HepG2 (cell line): ENCODE data around the gene SFXN5. TPM values are rescaled to one million over a fixed set of nuclear protein-coding genes. Genes with fewer than 3 reads are reported as not detected.
A peak's percentile ranks its signal among the peaks of the same experiment; 100 is the strongest.

Experiments
- NR2F1 ChIP-seq, 2 experiments: fragments of 450-650 bp in 1 of 2; formaldehyde crosslinking in 1 of 2; IDR thresholded peaks; 2 replicates each; pipeline versions ENCODE4 v1.5.0 to v1.6.1; 2016 to 2020; ENCODE audit warnings: mild to moderate bottlenecking in 1 of 2, missing compliant biosample characterization in 1 of 2, missing genetic modification reagents in 1 of 2, moderate library complexity in 1 of 2
- ZKSCAN5 ChIP-seq: sonication (generic); formaldehyde crosslinking; IDR thresholded peaks from 2 replicates; pipeline ENCODE4 v1.5.1; 2020; ENCODE audit warnings: mild to moderate bottlenecking, missing genetic modification reagents
- ZNF557 ChIP-seq: sonication (generic); formaldehyde crosslinking; IDR thresholded peaks from 2 replicates; pipeline ENCODE4 v1.4.0; 2020; ENCODE audit warnings: missing genetic modification reagents
- ZNF564 ChIP-seq: sonication (generic); formaldehyde crosslinking; IDR thresholded peaks from 2 replicates; pipeline ENCODE4 v1.8.1; 2023; ENCODE audit warnings: mild to moderate bottlenecking, missing genetic modification reagents
- polyA plus RNA-seq, 8 experiments: library from polyadenylated mRNA; depleted of rRNA in 3 of 8; stranded (reverse) in 7 of 8; unstranded in 1 of 8; fragments of >200 nt; fragmentation: Illumina TruSeq in 4 of 8; extraction: Trizol in 4 of 8; gene quantifications; 2 replicates each; pipeline versions ENCODE4 v1.2.1 to v1.2.3, GENCODE V29; 2011 to 2016; ENCODE audit warnings: low read depth in 4 of 8, missing spikeins in 1 of 8, mixed read lengths in 1 of 8; ENCODE audit not compliant: insufficient read depth in 1 of 8
- total RNA-seq, 5 experiments: library from RNA; depleted of rRNA; stranded (reverse); fragments of >200 nt; fragmentation: Illumina TruSeq; extraction: Trizol; gene quantifications; 2 replicates each; pipeline ENCODE4 v1.2.3, GENCODE V29; 2016; ENCODE audit warnings: low read depth in 1 of 5
- TF ChIP-seq, protein P1 (sequence below), 2 experiments: sonication (generic) in 1 of 2; formaldehyde crosslinking in 1 of 2; IDR thresholded peaks; 2 replicates each; pipeline versions ENCODE4 v1.5.1 to v1.6.1; 2011 to 2020; ENCODE audit warnings: borderline replicate concordance in 1 of 2, low read depth in 1 of 2, low read length in 1 of 2, mild to moderate bottlenecking in 1 of 2, missing genetic modification reagents in 1 of 2, moderate library complexity in 1 of 2
- TF ChIP-seq, protein P2 (sequence below): sonication (generic); formaldehyde crosslinking; IDR thresholded peaks from 2 replicates; pipeline ENCODE4 v1.4.0; 2020; ENCODE audit warnings: missing genetic modification reagents, low read depth, mild to moderate bottlenecking, borderline replicate concordance
- TF ChIP-seq, protein P3 (sequence below): sonication (generic); formaldehyde crosslinking; conservative IDR thresholded peaks from 2 replicates; pipeline ENCODE4 v1.8.0; 2022; ENCODE audit warnings: missing genetic modification reagents
- TF ChIP-seq, protein P4 (sequence below): sonication (generic); formaldehyde crosslinking; IDR thresholded peaks from 2 replicates; pipeline ENCODE4 v1.8.1; 2023; ENCODE audit warnings: mild to moderate bottlenecking, missing genetic modification reagents
- TF ChIP-seq, protein P5 (sequence below): sonication (generic); formaldehyde crosslinking; IDR thresholded peaks from 2 replicates; pipeline ENCODE4 v1.5.1; 2020; ENCODE audit warnings: mild to moderate bottlenecking, missing genetic modification reagents, moderate library complexity
- TF ChIP-seq, protein P6 (sequence below): sonication (generic); formaldehyde crosslinking; IDR thresholded peaks from 2 replicates; pipeline ENCODE4 v1.4.0; 2020; ENCODE audit warnings: mild to moderate bottlenecking, missing genetic modification reagents
- TF ChIP-seq, protein P7 (sequence below): sonication (generic); formaldehyde crosslinking; IDR thresholded peaks from 2 replicates; pipeline ENCODE4 v1.4.0; 2020; ENCODE audit warnings: missing genetic modification reagents
- TF ChIP-seq, protein P8 (sequence below): sonication (generic); formaldehyde crosslinking; conservative IDR thresholded peaks from 2 replicates; pipeline ENCODE4 v1.5.0; 2020; ENCODE audit warnings: missing genetic modification reagents

Gene SFXN5
- total and polyA plus RNA-seq, 2 of the 13 experiments (the other 11 are each of a cell fraction or from before 2014, with no cell fraction given): 34.9 to 37.4 TPM

DNA sequence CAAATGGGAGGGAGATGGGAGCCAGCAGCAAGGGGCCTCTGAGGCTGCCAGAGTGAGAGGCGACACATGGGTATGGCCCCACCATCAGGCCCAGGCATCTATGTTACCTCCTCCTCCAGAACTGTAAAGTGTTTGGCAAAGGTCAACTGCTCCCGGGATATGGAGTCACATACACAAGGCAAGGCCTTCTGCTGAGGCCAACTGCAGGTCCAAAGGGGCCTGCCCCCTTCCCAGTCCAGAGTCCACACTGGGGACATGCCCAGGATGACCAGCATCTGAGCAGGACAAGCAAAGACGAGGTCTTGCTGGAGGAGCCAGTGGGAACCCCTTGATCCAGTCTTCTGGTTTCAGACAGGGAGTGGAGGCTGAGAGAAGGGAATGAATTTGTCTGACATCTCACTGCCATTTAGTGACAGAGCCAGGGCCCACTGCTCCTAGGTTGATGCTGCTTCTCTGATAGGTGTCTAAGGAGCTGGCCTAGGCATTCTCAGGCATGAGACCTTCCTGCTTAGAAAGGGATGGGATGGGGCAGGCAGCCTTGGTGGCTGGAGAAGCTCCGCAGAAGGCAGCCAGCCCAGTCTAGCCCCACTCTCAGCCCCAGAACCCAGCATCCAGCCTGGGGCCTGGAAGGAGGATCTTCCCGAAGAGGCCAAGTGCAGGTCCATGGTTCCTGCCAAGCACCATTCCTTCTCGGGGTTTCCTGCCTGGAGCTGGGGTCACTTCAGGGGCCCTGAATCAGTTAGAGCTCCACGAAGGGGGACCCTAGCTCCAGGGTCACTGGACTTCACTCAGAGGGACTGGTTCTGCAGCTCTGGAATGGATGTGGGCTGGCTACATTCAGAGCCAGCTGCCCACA, 127.7 kb downstream of the SFXN5 start (continued):
- TF ChIP-seq, protein P1, sequence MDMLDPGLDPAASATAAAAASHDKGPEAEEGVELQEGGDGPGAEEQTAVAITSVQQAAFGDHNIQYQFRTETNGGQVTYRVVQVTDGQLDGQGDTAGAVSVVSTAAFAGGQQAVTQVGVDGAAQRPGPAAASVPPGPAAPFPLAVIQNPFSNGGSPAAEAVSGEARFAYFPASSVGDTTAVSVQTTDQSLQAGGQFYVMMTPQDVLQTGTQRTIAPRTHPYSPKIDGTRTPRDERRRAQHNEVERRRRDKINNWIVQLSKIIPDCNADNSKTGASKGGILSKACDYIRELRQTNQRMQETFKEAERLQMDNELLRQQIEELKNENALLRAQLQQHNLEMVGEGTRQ (IDR thresholded peaks at IDR 0.05; ENCODE audit: low read depth, low read length): no peak
- TF ChIP-seq, protein P1 (CRISPR knock-in tag; IDR thresholded peaks at IDR 0.05; ENCODE audit: borderline replicate concordance): no peak
- TF ChIP-seq ZKSCAN5 (no peak), ZNF564 (CRISPR knock-in tag) (0 out of 2 replicates have a peak, but pooled peaks have one; percentile 55), NR2F1 (CRISPR knock-in tag; IDR thresholded peaks at IDR 0.05) (peak; percentile 49 to 67; a peak in 2 of 4 replicates), ZNF557 (CRISPR knock-in tag) (no peak)
- TF ChIP-seq, protein P2, sequence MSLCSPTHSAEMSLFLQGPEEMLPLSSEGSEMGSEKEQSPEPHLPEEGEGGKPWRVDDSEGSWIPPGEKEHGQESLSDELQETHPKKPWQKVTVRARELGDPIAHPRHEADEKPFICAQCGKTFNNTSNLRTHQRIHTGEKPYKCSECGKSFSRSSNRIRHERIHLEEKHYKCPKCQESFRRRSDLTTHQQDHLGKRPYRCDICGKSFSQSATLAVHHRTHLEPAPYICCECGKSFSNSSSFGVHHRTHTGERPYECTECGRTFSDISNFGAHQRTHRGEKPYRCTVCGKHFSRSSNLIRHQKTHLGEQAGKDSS (CRISPR knock-in tag): no peak
- TF ChIP-seq, protein P3, sequence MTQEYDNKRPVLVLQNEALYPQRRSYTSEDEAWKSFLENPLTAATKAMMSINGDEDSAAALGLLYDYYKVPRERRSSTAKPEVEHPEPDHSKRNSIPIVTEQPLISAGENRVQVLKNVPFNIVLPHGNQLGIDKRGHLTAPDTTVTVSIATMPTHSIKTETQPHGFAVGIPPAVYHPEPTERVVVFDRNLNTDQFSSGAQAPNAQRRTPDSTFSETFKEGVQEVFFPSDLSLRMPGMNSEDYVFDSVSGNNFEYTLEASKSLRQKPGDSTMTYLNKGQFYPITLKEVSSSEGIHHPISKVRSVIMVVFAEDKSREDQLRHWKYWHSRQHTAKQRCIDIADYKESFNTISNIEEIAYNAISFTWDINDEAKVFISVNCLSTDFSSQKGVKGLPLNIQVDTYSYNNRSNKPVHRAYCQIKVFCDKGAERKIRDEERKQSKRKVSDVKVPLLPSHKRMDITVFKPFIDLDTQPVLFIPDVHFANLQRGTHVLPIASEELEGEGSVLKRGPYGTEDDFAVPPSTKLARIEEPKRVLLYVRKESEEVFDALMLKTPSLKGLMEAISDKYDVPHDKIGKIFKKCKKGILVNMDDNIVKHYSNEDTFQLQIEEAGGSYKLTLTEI (CRISPR knock-in tag): no peak
- TF ChIP-seq, protein P4, sequence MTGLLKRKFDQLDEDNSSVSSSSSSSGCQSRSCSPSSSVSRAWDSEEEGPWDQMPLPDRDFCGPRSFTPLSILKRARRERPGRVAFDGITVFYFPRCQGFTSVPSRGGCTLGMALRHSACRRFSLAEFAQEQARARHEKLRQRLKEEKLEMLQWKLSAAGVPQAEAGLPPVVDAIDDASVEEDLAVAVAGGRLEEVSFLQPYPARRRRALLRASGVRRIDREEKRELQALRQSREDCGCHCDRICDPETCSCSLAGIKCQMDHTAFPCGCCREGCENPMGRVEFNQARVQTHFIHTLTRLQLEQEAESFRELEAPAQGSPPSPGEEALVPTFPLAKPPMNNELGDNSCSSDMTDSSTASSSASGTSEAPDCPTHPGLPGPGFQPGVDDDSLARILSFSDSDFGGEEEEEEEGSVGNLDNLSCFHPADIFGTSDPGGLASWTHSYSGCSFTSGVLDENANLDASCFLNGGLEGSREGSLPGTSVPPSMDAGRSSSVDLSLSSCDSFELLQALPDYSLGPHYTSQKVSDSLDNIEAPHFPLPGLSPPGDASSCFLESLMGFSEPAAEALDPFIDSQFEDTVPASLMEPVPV (CRISPR knock-in tag): no peak
- TF ChIP-seq, protein P5, sequence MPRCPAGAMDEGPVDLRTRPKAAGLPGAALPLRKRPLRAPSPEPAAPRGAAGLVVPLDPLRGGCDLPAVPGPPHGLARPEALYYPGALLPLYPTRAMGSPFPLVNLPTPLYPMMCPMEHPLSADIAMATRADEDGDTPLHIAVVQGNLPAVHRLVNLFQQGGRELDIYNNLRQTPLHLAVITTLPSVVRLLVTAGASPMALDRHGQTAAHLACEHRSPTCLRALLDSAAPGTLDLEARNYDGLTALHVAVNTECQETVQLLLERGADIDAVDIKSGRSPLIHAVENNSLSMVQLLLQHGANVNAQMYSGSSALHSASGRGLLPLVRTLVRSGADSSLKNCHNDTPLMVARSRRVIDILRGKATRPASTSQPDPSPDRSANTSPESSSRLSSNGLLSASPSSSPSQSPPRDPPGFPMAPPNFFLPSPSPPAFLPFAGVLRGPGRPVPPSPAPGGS (CRISPR knock-in tag): no peak
- TF ChIP-seq, protein P6, sequence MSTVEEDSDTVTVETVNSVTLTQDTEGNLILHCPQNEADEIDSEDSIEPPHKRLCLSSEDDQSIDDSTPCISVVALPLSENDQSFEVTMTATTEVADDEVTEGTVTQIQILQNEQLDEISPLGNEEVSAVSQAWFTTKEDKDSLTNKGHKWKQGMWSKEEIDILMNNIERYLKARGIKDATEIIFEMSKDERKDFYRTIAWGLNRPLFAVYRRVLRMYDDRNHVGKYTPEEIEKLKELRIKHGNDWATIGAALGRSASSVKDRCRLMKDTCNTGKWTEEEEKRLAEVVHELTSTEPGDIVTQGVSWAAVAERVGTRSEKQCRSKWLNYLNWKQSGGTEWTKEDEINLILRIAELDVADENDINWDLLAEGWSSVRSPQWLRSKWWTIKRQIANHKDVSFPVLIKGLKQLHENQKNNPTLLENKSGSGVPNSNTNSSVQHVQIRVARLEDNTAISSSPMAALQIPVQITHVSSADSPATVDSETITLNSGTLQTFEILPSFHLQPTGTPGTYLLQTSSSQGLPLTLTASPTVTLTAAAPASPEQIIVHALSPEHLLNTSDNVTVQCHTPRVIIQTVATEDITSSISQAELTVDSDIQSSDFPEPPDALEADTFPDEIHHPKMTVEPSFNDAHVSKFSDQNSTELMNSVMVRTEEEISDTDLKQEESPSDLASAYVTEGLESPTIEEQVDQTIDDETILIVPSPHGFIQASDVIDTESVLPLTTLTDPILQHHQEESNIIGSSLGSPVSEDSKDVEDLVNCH (CRISPR knock-in tag): no peak
- TF ChIP-seq, protein P7, sequence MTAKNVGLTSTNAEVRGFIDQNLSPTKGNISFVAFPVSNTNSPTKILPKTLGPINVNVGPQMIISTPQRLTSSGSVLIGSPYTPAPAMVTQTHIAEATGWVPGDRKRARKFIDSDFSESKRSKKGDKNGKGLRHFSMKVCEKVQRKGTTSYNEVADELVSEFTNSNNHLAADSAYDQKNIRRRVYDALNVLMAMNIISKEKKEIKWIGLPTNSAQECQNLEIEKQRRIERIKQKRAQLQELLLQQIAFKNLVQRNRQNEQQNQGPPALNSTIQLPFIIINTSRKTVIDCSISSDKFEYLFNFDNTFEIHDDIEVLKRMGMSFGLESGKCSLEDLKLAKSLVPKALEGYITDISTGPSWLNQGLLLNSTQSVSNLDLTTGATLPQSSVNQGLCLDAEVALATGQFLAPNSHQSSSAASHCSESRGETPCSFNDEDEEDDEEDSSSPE (CRISPR knock-in tag): no peak
- TF ChIP-seq, protein P8, sequence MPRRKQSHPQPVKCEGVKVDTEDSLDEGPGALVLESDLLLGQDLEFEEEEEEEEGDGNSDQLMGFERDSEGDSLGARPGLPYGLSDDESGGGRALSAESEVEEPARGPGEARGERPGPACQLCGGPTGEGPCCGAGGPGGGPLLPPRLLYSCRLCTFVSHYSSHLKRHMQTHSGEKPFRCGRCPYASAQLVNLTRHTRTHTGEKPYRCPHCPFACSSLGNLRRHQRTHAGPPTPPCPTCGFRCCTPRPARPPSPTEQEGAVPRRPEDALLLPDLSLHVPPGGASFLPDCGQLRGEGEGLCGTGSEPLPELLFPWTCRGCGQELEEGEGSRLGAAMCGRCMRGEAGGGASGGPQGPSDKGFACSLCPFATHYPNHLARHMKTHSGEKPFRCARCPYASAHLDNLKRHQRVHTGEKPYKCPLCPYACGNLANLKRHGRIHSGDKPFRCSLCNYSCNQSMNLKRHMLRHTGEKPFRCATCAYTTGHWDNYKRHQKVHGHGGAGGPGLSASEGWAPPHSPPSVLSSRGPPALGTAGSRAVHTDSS (CRISPR knock-in tag): no peak
